ENCODE results near the gene TNFRSF19.

Gene TNFRSF19

DNA sequence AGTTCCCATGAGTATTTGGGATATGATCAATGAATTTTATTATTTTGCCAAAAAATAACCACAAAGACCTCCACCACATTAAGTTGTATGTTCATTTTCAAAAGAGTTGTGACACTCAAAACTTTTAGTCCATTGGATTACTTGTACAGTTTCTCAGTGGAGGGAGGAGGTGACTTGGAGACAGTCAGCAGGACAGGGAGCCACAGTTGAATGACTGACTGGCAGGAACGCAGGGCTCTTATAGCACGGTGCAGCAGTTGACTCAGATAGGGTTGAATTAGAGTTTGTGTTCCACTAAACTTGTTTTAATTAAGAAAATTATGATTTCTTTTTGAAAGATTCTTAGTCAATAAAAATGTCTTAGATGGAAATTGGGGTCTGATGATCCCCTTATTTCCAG, 42.5 kb downstream of the TNFRSF19 start:
- FAIRE-seq (no peak), DNase-seq (ENCODE audit: insufficient read length, low spot score) (no peak)
- TF ChIP-seq, protein P1, sequence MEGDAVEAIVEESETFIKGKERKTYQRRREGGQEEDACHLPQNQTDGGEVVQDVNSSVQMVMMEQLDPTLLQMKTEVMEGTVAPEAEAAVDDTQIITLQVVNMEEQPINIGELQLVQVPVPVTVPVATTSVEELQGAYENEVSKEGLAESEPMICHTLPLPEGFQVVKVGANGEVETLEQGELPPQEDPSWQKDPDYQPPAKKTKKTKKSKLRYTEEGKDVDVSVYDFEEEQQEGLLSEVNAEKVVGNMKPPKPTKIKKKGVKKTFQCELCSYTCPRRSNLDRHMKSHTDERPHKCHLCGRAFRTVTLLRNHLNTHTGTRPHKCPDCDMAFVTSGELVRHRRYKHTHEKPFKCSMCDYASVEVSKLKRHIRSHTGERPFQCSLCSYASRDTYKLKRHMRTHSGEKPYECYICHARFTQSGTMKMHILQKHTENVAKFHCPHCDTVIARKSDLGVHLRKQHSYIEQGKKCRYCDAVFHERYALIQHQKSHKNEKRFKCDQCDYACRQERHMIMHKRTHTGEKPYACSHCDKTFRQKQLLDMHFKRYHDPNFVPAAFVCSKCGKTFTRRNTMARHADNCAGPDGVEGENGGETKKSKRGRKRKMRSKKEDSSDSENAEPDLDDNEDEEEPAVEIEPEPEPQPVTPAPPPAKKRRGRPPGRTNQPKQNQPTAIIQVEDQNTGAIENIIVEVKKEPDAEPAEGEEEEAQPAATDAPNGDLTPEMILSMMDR (IDR thresholded peaks at IDR 0.05; ENCODE audit: insufficient read depth, missing control alignments): no peak

DNA sequence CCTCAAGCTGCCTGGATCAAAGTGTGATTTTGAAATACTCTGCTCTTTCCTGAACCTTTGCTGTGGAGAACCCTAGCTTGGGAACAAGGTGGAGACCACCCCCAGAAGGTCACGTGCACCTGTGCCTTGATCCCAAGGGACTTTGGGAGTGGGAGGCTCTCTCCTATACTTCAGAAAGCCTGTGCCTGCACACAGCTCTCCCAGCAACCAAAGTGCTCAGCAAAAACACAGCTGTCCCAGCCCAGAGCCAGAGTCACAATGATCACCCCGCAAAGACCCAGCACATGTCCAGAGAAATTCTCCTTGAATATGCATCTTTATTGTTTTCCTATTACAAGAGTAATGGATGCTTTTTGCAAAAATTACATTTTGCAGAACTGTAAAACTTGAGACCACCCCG, 43.4 kb downstream of the TNFRSF19 start:
- FAIRE-seq (no peak), DNase-seq (ENCODE audit: insufficient read length, low spot score) (no peak)

DNA sequence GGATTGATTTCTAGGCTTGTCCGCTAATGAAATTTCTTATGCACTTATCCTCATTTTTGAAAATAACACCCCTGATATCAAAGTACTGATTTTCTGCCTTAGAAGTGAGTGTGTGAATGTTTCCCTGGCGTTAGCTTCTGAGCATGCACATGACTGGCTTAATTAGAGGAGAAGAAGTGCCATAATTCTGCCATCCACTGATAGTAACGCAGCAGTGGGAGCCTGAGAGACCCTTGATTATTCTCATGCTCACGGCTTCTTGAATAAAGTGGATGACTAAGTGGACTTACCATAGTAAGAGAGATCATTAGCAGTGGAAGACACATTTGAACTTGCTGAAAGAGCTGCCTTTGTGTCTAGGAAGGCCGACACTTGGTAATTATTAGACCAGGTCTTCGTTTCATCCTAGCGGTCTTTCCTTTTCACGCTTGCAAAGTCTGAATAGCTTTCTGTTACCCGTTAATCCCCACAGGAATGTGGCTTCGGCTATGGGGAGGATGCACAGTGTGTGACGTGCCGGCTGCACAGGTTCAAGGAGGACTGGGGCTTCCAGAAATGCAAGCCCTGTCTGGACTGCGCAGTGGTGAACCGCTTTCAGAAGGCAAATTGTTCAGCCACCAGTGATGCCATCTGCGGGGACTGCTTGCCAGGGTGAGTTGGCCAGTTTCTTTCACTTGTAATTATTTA, 45.3 kb downstream of the TNFRSF19 start:
- FAIRE-seq (no peak), DNase-seq (ENCODE audit: insufficient read length, low spot score) (no peak)
- TF ChIP-seq, protein P1 (IDR thresholded peaks at IDR 0.05; ENCODE audit: insufficient read depth, missing control alignments): no peak

More for the DNA sequence above, 43.4 kb downstream of the TNFRSF19 start:
- TF ChIP-seq, protein P1 (IDR thresholded peaks at IDR 0.05; ENCODE audit: insufficient read depth, missing control alignments): no peak

DNA sequence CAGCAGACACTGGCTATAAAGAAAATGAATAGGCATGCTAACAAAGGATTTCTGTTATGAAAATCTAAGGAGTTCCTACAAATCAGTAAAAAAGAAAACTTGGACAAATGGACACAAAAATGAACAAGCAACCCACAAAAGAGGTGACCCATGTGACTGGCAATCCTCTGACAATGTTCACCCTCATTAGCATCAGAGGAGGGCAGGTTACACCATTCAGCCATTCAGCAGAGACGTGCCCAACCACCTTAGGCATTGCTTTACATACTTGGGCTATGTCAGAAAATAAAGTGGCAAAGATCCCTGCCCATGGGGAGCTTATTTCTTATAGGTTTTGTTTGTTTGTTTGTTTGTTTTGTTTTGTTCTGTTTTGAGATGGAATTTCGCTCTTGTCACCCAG, 46.0 kb downstream of the TNFRSF19 start:
- no peak for DNase-seq (ENCODE audit: insufficient read length, low spot score)
- TF ChIP-seq, protein P1 (IDR thresholded peaks at IDR 0.05; ENCODE audit: insufficient read depth, missing control alignments): no peak
- FAIRE-seq: no peak

DNA sequence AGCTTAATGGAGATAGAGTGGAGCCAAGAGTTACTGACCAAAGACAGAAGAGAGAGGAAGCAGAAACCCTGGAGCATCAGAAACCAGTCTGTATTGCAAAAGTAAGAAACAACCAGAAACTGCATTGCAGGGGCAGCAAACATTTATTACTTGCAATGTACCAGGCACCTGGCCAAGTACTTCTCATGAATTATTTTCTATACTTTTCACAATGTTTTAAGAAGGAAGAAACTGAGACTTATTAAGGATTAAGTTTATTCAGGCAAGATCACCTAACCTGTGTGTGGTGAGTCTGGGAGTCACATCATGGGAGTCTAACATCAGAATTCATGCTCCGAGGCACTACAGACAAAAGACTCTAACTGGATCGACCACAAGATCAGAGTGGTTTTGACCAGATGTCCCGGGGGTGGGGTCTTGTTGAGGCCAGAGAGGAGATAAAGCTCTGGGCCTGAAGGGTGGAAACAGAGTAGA, 47.4 kb downstream of the TNFRSF19 start:
- DNase-seq (ENCODE audit: insufficient read length, low spot score): no peak
- FAIRE-seq: no peak
- TF ChIP-seq, protein P1 (IDR thresholded peaks at IDR 0.05; ENCODE audit: insufficient read depth, missing control alignments): no peak

DNA sequence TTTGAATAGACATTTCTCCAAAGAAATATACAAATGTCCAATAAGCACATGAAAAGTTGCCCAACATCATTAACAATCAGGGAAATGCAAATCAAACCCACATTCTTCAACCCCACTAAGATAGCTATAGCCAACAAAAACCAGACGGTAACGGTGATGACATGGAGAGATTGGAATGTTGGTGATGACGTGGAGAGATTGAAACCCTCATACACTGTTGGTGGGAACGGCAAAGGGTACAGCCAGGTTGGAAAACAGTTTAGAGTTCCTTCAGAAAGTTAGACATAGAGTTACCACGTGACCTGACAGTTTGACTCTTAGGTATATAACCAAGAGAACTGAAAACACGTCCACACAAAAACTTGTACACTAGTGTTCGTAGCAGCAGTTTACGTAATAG, 48.1 kb downstream of the TNFRSF19 start:
- DNase-seq (ENCODE audit: insufficient read length, low spot score) (no peak), FAIRE-seq (no peak)
- TF ChIP-seq, protein P1 (IDR thresholded peaks at IDR 0.05; ENCODE audit: insufficient read depth, missing control alignments): no peak

DNA sequence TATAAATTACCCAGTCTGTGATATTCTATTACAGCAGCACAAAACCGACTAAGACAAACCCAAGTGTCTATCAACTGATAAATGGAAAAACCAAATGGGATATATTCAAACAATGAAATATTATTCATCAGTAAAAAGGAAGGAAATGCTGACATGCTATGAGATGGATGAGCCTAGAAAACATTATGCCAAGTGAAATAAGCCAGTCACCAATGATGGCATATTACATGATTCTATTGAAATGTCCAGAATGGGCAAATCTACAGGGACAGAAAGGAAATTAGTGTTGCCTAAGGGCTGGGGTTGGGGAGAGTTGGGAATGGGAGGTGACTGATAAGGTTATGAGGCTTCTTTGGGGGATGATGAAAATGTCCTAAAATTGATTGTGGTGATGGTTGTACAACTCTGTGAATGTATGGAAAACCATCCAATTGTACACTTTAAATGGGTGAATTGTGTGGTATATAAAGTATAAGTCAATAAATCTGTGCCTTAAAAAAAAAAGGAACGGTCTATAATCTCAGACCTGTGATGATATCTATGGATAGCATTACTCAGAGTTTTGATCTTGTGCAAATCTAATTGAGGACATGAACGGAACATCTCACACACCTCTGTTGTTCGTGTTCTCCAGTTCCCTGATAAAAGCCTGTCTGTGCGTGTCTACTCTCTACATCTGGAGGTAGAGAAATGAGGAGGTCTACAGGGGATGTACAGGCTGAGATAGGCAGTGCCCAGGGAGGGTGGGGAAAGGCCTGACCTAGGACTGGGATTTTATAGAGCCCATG, 49.0 kb downstream of the TNFRSF19 start:
- TF ChIP-seq, protein P1 (IDR thresholded peaks at IDR 0.05; ENCODE audit: insufficient read depth, missing control alignments): no peak
- no peak for FAIRE-seq
- no peak for DNase-seq (ENCODE audit: insufficient read length, low spot score)

Data from D721Med (cell line).